T-helper 2 cell treated with Interferon-gamma antibody and Interleukin-4, amounts not matched to agents 5 μg/mL and 100 μg/mL, for 36 hours (primary cell): ENCODE measurements around the gene CD72.

Experiments
- DNase-seq: peaks from one replicate; pipeline ENCODE4 v3.0.0; 2021; ENCODE audit warnings: low spot score
- H3K27ac Mint-ChIP-seq: one replicate; pipeline ENCODE4 v1.8.0; 2021; ENCODE audit warnings: mild to moderate bottlenecking, mixed read lengths
- H3K27me3 Mint-ChIP-seq: one replicate; pipeline ENCODE4 v1.8.0; 2021; ENCODE audit warnings: low read depth, mixed read lengths
- H3K36me3 Mint-ChIP-seq: one replicate; pipeline ENCODE4 v1.8.0; 2021; ENCODE audit warnings: low read depth, mixed read lengths
- H3K4me1 Mint-ChIP-seq: one replicate; pipeline ENCODE4 v1.8.0; 2021; ENCODE audit warnings: low read depth, mixed read lengths
- H3K4me3 Mint-ChIP-seq: one replicate; pipeline ENCODE4 v1.8.0; 2022; ENCODE audit warnings: mild to moderate bottlenecking, moderate library complexity, mixed read lengths
- H3K9me3 Mint-ChIP-seq: one replicate; pipeline ENCODE4 v1.8.0; 2021; ENCODE audit warnings: mixed read lengths

Gene CD72, protein sequence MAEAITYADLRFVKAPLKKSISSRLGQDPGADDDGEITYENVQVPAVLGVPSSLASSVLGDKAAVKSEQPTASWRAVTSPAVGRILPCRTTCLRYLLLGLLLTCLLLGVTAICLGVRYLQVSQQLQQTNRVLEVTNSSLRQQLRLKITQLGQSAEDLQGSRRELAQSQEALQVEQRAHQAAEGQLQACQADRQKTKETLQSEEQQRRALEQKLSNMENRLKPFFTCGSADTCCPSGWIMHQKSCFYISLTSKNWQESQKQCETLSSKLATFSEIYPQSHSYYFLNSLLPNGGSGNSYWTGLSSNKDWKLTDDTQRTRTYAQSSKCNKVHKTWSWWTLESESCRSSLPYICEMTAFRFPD

DNA sequence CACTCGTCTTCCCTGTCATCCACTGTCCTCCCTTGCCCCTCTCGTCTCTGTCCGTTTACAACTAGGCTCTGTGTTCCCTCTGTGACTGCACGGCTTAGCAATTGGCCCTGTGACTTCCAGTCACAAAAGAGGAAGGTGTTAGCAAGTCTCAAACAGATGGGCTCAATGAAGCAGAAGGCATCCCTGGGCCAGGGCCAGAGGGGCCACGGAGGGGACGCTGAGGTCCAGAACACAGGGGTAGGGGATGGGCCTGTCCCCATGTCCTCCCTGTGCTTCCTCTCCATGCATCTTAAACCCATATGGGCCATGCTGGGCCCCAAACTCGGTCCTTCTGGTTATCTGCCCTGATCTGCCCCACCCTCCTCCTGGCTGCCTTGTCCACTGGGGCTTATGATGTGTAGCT lies at the start of gene CD72:
CD72 (minus strand) TSS at position 89 of the 403 bp plus-strand sequence. CDS start 110 bp downstream, outside the sequence.
- no peak for DNase-seq
- Mint-ChIP-seq H3K27ac (peak within 1 kb of the TSS; percentile 86), H3K36me3 (no peaks in the 10 kb centered on the region), H3K4me3 (peak within 1 kb of the TSS; percentile 81), H3K9me3 (no peaks in the 10 kb centered on the region), H3K27me3 (no peaks in the 10 kb centered on the region), H3K4me1 (peaks cover 38% of the 10 kb centered on the region)

DNA sequence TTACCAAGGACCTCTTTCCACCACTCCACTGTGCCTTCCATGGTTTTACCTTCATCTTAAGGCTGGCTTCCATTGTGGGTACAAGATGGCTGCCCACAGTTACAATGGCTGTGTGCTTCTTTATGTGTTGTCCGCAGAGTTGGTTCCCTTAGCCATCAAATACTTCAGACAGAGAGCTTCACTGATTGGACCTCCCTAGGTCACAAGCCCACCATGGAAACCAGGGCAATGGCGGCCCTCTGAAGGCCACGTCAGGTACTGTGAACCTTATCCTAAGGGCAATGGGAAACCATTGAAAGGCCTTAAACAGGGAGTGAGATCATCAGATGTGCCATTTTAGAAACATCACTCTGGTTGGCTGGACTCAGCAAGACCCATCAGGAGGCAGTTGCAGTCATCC lies 49.7 kb upstream of the CD72 start:
- no peak for DNase-seq

GRCh38 chr9:35666549-35666948 lies 48.3 kb upstream of the CD72 start:
- Mint-ChIP-seq H3K4me3 (no peak overlapping the region), H3K27me3 (no peaks in the 10 kb centered on the region), H3K36me3 (peaks cover 10% of the 10 kb centered on the region), H3K4me1 (peaks cover 36% of the 10 kb centered on the region), H3K27ac (no peak overlapping the region), H3K9me3 (no peaks in the 10 kb centered on the region)
- DNase-seq: no peak

More for the DNA sequence above, 49.7 kb upstream of the CD72 start:
- H3K36me3 Mint-ChIP-seq: no peaks in the 10 kb centered on the region
- no peak overlapping the region for H3K4me3 Mint-ChIP-seq
- H3K27me3 Mint-ChIP-seq: peaks cover 1% of the 10 kb centered on the region
- peaks cover 22% of the 10 kb centered on the region for H3K4me1 Mint-ChIP-seq
- H3K27ac Mint-ChIP-seq: no peak overlapping the region
- no peaks in the 10 kb centered on the region for H3K9me3 Mint-ChIP-seq

DNA sequence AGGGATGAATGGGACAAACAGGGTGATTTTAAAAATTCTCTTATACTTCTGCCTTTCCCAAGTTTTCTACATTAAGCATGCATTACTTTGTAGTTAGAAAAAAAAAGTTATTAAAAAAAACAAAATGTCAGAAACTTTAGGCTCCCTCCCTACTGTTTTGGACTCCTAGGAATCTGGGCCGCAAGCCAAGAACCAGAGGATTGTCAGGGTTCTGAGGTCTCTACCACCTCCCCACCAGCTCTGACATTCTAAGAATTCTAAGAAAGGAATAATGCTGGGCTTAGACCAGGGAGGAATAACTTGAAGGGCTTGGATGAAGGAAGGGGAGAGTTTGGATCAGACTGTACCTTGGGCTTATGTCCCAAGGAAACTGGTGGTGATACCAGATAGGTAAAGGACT lies 47.8 kb upstream of the CD72 start:
- Mint-ChIP-seq H3K27ac (no peak overlapping the region), H3K9me3 (no peaks in the 10 kb centered on the region), H3K27me3 (no peaks in the 10 kb centered on the region), H3K4me1 (peaks cover 39% of the 10 kb centered on the region), H3K4me3 (peak overlapping the region; percentile 65), H3K36me3 (peaks cover 13% of the 10 kb centered on the region)
- no peak for DNase-seq

- peak overlapping the region; percentile 92 for H3K4me3 Mint-ChIP-seq
- peaks cover 19% of the 10 kb centered on the region for H3K36me3 Mint-ChIP-seq
- H3K27me3 Mint-ChIP-seq: no peaks in the 10 kb centered on the region
- no peaks in the 10 kb centered on the region for H3K9me3 Mint-ChIP-seq
- DNase-seq: no peak
- peaks cover 45% of the 10 kb centered on the region for H3K4me1 Mint-ChIP-seq
- H3K27ac Mint-ChIP-seq: peak overlapping the region; percentile 87
Measured at GRCh38 chr9:35665471-35665818, 47.2 kb upstream of the CD72 start.

- peak within 1 kb of the TSS; percentile 92 for H3K4me3 Mint-ChIP-seq
- no peaks in the 10 kb centered on the region for H3K9me3 Mint-ChIP-seq
- peak; percentile 87 for DNase-seq
- H3K36me3 Mint-ChIP-seq: peaks cover 25% of the 10 kb centered on the region
- no peaks in the 10 kb centered on the region for H3K27me3 Mint-ChIP-seq
- H3K27ac Mint-ChIP-seq: peak within 1 kb of the TSS; percentile 87
- H3K4me1 Mint-ChIP-seq: peaks cover 49% of the 10 kb centered on the region
Measured at GRCh38 chr9:35664531-35665470, 46.6 kb upstream of the CD72 start, which contains the start of gene ARHGEF39. Gene ARHGEF39 (minus strand): TSS chr9:35665195. CDS start chr9:35665169, 26 bp downstream.

DNA sequence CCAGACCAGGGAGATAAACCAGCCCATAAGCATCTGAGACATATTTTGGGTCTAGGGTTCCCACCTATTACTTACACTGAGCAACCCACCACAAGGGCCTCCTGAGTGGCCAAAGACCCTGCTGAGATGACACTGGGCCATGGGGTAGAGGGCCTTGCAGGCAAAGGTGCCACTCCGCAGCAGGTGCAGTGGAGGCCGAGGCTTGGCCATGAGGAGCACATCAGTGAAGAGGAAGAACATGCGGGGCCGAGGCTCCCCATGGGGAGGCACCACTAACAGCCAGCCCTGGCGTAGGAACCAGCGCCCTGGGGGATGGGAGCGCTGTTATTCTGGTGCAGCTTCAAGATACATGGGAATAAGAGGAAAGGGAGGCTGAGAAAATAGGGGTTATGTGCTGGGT lies 44.2 kb upstream of the CD72 start:
- H3K36me3 Mint-ChIP-seq: peaks cover 36% of the 10 kb centered on the region
- peaks cover 6% of the 10 kb centered on the region for H3K27me3 Mint-ChIP-seq
- H3K4me3 Mint-ChIP-seq: peak overlapping the region; percentile 92
- H3K4me1 Mint-ChIP-seq: peaks cover 63% of the 10 kb centered on the region
- H3K9me3 Mint-ChIP-seq: no peaks in the 10 kb centered on the region
- DNase-seq: no peak
- peak overlapping the region; percentile 87 for H3K27ac Mint-ChIP-seq

DNA sequence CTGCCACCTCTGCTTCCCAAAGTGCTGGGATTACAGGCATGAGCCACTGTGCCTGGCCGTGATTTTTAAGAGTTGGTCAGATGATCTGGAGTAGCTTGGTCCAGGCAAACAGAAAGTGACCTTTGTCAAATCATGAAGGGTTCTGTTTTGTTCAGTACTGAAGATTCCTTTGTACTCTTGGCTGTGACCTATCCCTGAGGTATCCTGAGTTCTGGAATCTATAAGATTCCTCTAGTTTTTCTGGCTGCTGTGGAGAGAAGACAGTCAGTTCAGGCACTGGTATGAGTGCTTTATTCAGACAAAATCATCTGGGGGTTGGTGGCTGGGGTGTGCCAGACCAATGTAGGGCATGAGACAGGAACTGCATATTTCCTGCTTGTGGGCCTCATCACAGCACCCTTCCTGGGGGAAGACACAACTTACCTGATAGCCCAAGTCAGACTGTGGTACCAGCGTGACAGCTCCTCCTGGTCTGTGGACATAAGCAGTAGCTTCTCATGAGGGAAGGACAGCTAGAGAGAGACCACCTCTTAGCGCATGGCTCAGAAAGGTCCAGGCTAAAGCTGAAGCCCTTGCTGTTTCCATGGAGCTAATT lies 43.6 kb upstream of the CD72 start:
- peak overlapping the region; percentile 87 for H3K27ac Mint-ChIP-seq
- H3K27me3 Mint-ChIP-seq: peaks cover 6% of the 10 kb centered on the region
- H3K4me3 Mint-ChIP-seq: peak overlapping the region; percentile 92
- no peak for DNase-seq
- no peaks in the 10 kb centered on the region for H3K9me3 Mint-ChIP-seq
- H3K4me1 Mint-ChIP-seq: peaks cover 69% of the 10 kb centered on the region
- peaks cover 36% of the 10 kb centered on the region for H3K36me3 Mint-ChIP-seq

- Mint-ChIP-seq H3K4me1 (peaks cover 74% of the 10 kb centered on the region), H3K36me3 (peaks cover 36% of the 10 kb centered on the region), H3K9me3 (no peaks in the 10 kb centered on the region), H3K27me3 (peaks cover 6% of the 10 kb centered on the region), H3K4me3 (peak overlapping the region; percentile 61), H3K27ac (peak overlapping the region; percentile 46)
- no peak for DNase-seq
Measured at GRCh38 chr9:35660966-35661415, 42.8 kb upstream of the CD72 start.

DNA sequence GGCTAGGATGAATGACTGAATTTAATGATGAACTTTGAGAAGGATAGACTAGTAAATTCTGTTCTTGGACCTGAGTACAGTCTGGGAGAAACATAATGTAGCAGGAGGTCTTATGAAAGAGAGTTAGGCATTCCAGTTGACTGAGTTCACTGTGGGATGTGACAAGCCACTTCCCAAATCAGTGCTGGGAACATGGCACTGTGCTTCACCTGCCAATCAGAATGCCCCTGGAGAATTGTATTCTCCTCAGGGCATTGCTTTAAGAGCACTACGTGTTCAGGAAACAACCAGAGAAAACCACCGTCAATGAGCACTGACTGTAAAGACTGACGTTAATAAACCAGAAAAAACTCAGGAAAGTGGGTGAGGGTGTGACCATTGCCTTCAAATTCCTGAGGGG lies 41.1 kb upstream of the CD72 start:
- Mint-ChIP-seq H3K4me1 (peaks cover 70% of the 10 kb centered on the region), H3K9me3 (no peaks in the 10 kb centered on the region), H3K27ac (peak overlapping the region; percentile 77), H3K36me3 (peaks cover 36% of the 10 kb centered on the region), H3K27me3 (peaks cover 6% of the 10 kb centered on the region), H3K4me3 (peak overlapping the region; percentile 89)
- DNase-seq: no peak

DNA sequence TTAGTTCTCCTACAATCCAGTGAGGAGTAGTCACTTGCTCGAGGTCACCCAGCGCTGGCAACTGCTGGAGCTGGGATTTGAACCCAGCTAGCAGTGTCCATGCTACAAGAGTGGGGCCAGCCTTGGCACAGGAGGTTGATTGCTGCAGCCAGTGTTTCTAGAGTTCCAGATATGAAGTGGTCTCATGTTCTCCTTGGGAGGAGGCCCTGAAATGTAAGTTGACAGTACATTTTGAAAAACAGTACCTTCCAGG lies 40.7 kb upstream of the CD72 start:
- Mint-ChIP-seq H3K4me1 (peaks cover 66% of the 10 kb centered on the region), H3K36me3 (peaks cover 36% of the 10 kb centered on the region), H3K27me3 (peaks cover 6% of the 10 kb centered on the region), H3K9me3 (no peaks in the 10 kb centered on the region), H3K27ac (peak overlapping the region; percentile 77), H3K4me3 (peak overlapping the region; percentile 89)
- no peak for DNase-seq

DNA sequence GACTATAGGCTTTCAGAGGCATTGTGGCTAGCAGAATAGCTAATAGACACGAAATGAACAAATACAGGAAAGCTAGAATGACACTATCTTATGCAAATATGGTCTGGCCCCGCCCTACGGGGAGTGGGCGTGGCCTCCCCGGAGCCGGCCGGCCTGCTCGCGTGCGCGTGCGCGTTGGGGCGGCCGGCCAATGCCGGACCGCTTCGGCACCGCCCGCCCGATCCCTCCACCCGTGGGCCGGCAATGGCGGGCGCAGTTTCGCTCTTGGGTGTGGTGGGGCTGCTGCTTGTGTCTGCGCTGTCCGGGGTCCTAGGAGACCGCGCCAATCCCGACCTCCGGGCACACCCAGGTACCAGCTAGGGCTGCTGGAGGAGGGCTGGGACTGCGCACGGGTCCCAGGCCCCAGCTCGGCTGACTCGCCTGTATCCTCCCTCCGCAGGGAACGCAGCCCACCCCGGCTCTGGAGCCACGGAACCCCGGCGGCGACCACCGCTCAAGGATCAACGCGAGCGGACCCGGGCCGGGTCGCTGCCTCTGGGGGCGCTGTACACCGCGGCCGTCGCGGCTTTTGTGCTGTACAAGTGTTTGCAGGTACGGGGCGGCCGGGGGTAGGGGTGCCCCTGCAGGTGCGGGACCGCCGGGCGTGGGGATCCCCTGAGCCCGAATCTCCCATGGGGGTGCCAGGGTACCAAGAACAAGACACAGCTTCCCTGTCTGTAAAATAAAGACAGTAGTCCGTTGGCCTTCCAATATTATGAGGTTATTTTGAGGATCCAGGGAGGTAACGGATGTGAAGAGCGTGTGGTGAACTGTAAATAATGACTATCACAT lies 40.1 kb upstream of the CD72 start, which contains the start of gene CCDC107:
CCDC107 (plus strand) TSS at position 156 of the 831 bp plus-strand sequence; CDS start at position 244, 88 bp downstream.
- no peaks in the 10 kb centered on the region for H3K9me3 Mint-ChIP-seq
- peak; percentile 86 for DNase-seq
- peaks cover 62% of the 10 kb centered on the region for H3K4me1 Mint-ChIP-seq
- H3K4me3 Mint-ChIP-seq: peak within 1 kb of the TSS; percentile 89
- peaks cover 36% of the 10 kb centered on the region for H3K36me3 Mint-ChIP-seq
- peaks cover 6% of the 10 kb centered on the region for H3K27me3 Mint-ChIP-seq
- peak within 1 kb of the TSS; percentile 99 for H3K27ac Mint-ChIP-seq

DNA sequence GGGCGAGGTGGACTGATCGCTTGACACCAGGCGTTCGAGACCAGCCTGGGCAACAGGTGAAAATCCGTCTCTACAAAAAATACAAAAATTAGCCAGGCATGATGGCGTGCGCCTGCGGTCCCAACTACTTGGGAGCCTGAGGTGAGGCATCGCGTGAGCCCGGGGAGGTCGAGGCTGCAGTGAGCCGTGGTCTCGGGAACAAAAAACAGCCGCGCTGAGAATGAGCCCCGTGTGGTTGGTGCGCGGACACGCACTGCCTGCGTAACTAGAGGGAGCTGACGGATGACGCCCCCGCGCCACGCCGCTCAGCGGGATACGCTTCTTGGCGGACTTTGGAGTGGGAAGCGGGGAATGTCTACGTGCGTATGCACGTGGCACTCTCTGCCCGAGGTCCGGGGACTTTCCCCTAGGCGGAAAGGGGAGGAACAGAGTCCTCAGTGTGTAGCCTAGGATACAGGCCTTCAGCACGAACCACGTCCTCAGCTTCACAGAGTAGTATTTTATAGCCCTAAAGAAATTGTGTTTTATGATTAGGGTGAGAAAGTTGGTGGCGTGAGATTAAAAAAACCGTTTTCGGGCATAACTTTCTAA lies 39.4 kb upstream of the CD72 start, which contains the start of gene RMRP:
RMRP (minus strand) TSS at position 474 of the 591 bp plus-strand sequence.
- Mint-ChIP-seq H3K27me3 (peaks cover 6% of the 10 kb centered on the region), H3K27ac (peak within 1 kb of the TSS; percentile 99), H3K4me3 (peak within 1 kb of the TSS; percentile 89), H3K4me1 (peaks cover 57% of the 10 kb centered on the region), H3K36me3 (peaks cover 35% of the 10 kb centered on the region), H3K9me3 (no peaks in the 10 kb centered on the region)
- peak; percentile 97 for DNase-seq
